ENCODE data around the gene TRMT44. TPM values are rescaled to one million over a fixed set of nuclear protein-coding genes. Genes with fewer than 3 reads are reported as not detected.
A peak's percentile ranks its signal among the peaks of the same experiment; 100 is the strongest.

Gene TRMT44
- total RNA-seq, 1 donor from 2014 or later, result 20.1 TPM

GRCh38 chr4:8398347-8398746 lies 42.2 kb upstream of the TRMT44 start:
- Mint-ChIP-seq H3K4me1 (peaks cover 28% of the 10 kb centered on the region), H3K36me3 (ENCODE audit: low read depth) (peaks cover 5% of the 10 kb centered on the region)

DNA sequence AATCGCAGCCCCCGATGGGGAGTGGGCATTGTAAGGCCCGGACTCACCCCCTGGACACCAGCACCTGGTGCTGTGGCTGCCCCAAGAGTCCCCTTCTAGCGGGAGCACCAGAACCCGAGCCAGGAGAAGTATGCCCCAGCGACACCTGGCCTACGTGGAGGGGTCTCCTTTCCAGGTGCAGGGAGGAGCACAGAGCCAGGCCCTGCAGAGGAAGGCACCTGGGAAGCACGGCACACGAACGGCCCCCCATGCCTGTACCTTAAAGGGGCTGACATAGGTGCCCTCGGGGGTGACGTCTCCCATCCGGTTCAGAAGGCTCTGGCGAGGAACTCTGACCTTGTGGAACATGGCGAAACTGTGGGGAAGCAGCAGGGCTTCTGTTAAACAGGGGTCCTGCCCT lies 41.3 kb upstream of the TRMT44 start:
- TF ChIP-seq, protein P1, sequence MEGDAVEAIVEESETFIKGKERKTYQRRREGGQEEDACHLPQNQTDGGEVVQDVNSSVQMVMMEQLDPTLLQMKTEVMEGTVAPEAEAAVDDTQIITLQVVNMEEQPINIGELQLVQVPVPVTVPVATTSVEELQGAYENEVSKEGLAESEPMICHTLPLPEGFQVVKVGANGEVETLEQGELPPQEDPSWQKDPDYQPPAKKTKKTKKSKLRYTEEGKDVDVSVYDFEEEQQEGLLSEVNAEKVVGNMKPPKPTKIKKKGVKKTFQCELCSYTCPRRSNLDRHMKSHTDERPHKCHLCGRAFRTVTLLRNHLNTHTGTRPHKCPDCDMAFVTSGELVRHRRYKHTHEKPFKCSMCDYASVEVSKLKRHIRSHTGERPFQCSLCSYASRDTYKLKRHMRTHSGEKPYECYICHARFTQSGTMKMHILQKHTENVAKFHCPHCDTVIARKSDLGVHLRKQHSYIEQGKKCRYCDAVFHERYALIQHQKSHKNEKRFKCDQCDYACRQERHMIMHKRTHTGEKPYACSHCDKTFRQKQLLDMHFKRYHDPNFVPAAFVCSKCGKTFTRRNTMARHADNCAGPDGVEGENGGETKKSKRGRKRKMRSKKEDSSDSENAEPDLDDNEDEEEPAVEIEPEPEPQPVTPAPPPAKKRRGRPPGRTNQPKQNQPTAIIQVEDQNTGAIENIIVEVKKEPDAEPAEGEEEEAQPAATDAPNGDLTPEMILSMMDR (conservative IDR thresholded peaks at IDR 0.05), result no peak
- Mint-ChIP-seq H3K4me3 (no peak overlapping the region), H3K27ac (ENCODE audit: unreplicated experiment) (no peak overlapping the region), H3K4me1 (peaks cover 18% of the 10 kb centered on the region), H3K9me3 (no peaks in the 10 kb centered on the region), H3K27me3 (ENCODE audit: low read depth) (peaks cover 4% of the 10 kb centered on the region), H3K36me3 (ENCODE audit: low read depth) (peaks cover 5% of the 10 kb centered on the region)
- DNase-seq (ENCODE audit: low read depth, low spot score), result no peak

More at GRCh38 chr4:8398347-8398746, 42.2 kb upstream of the TRMT44 start:
- no peak for DNase-seq (ENCODE audit: low read depth, low spot score)
- H3K27ac Mint-ChIP-seq (ENCODE audit: unreplicated experiment), result peak overlapping the region; percentile 81
- peaks cover 4% of the 10 kb centered on the region for H3K27me3 Mint-ChIP-seq (ENCODE audit: low read depth)
- TF ChIP-seq, protein P1 (conservative IDR thresholded peaks at IDR 0.05), result no peak
- H3K9me3 Mint-ChIP-seq, result no peaks in the 10 kb centered on the region
- no peak overlapping the region for H3K4me3 Mint-ChIP-seq

DNA sequence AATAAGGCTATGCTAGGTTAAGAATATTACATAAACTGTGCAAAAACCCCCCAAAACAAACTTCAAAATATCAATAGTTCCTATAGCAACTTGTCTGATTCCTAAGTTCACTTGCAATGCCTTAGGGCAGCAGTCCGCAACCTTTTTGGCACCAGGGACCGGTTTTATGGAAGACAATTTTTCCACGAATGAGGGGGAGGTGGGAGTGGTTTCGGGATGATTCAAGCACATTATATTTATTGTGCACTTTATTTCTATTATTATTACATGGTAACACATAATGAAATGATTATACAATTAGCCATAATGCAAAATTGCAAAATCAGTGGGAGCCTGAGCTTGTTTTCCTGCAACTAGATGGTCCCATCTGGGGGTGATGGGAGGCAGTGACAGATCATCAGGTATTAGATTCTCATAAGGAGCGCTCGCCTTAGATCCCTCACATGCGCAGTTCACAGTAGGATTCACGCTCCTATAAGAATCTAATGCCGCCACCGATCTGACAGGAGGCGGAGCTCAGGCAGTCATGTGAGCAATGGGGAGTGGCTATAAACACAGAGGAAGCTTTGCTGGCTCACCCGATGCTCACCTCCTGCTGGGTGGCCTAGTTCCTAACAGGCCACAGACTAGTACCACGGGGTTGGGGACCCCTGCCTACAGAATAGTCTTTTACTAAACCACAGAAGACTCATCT lies 39.8 kb upstream of the TRMT44 start:
- Mint-ChIP-seq H3K9me3 (no peaks in the 10 kb centered on the region), H3K27me3 (ENCODE audit: low read depth) (no peaks in the 10 kb centered on the region), H3K4me1 (peaks cover 6% of the 10 kb centered on the region), H3K36me3 (ENCODE audit: low read depth) (peaks cover 9% of the 10 kb centered on the region), H3K27ac (ENCODE audit: unreplicated experiment) (peak overlapping the region; percentile 63), H3K4me3 (no peak overlapping the region)
- no peak for DNase-seq (ENCODE audit: low read depth, low spot score)
- TF ChIP-seq, protein P1 (conservative IDR thresholded peaks at IDR 0.05), result no peak

DNA sequence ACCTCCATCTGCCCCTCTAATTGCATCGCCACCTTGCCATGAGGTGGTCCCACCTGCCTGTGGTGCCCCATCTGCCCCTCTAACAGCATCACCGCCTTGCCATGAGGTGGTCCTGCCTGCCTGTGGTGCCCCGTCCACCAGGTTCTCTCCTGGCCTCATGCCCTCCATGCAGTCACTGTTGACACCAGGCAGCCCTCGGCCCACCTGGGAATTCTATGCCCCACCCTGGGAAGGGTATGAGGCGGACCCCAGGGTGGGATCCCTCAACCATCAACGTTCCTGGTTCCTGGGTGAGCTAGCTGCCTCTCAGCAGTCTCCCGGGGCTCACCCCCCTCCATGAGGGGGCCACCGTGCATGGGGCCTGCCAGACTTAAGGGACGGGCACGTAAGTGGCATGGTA lies 38.9 kb upstream of the TRMT44 start:
- TF ChIP-seq, protein P1 (conservative IDR thresholded peaks at IDR 0.05), result no peak
- no peak for DNase-seq (ENCODE audit: low read depth, low spot score)
- peaks cover 5% of the 10 kb centered on the region for H3K9me3 Mint-ChIP-seq
- H3K4me3 Mint-ChIP-seq, result no peak overlapping the region
- H3K27ac Mint-ChIP-seq (ENCODE audit: unreplicated experiment), result no peak overlapping the region
- peaks cover 4% of the 10 kb centered on the region for H3K4me1 Mint-ChIP-seq
- H3K27me3 Mint-ChIP-seq (ENCODE audit: low read depth), result no peaks in the 10 kb centered on the region
- H3K36me3 Mint-ChIP-seq (ENCODE audit: low read depth), result peaks cover 18% of the 10 kb centered on the region

DNA sequence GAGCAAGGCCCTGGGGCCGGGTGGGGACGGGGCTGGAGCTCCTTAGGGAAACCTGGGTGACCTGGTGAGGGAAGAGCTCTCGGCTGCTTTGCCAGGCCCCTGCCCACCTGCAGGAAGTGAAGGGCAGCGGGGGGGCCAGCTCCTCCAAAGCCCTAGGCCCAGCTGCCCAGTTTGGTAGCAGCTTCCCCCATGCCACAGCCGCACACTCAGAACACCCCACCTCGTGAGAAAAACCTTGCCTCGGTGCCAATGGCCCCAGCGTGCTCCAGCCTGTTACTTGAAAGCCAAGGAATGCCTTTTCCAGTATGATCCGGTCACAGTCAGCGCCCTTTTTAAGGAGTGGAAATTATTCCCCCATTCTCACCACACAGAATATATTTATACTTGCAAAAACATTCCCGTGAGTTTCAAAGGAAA lies 38.4 kb upstream of the TRMT44 start:
- TF ChIP-seq, protein P1 (conservative IDR thresholded peaks at IDR 0.05), result no peak
- peaks cover 18% of the 10 kb centered on the region for H3K36me3 Mint-ChIP-seq (ENCODE audit: low read depth)
- peaks cover 4% of the 10 kb centered on the region for H3K4me1 Mint-ChIP-seq
- H3K4me3 Mint-ChIP-seq, result no peak overlapping the region
- H3K9me3 Mint-ChIP-seq, result peaks cover 5% of the 10 kb centered on the region
- H3K27ac Mint-ChIP-seq (ENCODE audit: unreplicated experiment), result no peak overlapping the region
- DNase-seq (ENCODE audit: low read depth, low spot score), result no peak
- H3K27me3 Mint-ChIP-seq (ENCODE audit: low read depth), result no peaks in the 10 kb centered on the region
